ENCODE data around the gene CCDC12.

Gene CCDC12

GRCh38 chr3:46892285-46893145, 84.0 kb downstream of the CCDC12 start:
- no peak for DNase-seq (ENCODE audit: low read depth)

DNA sequence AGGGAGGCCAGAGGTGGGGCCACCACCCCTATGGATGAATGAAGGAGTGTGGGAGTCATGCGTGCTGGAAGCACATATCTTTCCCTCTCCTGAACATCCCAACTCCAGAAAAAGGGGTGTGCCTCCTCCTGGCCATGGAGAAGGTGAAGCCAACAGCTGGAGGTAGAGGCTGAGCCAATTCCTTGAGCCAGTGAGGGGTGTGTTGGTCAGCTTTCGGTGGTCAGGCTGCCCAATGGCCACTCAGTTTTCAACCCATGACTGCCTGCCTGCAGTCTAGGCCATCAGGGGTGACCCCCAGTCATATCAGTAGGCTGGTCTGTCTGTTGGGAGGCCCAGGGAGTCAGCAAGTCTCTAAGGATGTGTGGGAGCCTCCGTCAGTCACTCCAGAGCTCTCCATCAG, 85.4 kb downstream of the CCDC12 start:
- DNase-seq (ENCODE audit: low read depth), result no peak

DNA sequence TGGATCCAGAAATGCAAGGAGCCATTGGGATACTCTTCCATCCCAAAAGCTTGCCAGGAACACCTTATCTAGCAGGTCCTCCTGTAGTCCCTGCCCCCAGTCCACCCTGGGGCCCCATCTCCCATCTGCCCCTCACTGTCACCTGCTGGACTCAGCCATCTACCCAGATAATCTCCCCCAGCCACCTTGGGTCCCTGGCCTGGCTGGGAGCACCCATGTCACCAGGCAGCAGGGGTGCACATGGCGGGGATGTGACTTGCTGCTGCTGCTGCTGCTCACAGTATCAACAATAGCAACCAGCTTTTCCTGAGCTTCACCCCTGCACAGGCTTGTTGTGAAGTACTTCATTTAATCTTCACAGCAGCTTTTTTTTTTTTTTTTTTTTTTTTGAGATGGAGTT, 86.4 kb downstream of the CCDC12 start:
- DNase-seq (ENCODE audit: low read depth), result no peak

DNA sequence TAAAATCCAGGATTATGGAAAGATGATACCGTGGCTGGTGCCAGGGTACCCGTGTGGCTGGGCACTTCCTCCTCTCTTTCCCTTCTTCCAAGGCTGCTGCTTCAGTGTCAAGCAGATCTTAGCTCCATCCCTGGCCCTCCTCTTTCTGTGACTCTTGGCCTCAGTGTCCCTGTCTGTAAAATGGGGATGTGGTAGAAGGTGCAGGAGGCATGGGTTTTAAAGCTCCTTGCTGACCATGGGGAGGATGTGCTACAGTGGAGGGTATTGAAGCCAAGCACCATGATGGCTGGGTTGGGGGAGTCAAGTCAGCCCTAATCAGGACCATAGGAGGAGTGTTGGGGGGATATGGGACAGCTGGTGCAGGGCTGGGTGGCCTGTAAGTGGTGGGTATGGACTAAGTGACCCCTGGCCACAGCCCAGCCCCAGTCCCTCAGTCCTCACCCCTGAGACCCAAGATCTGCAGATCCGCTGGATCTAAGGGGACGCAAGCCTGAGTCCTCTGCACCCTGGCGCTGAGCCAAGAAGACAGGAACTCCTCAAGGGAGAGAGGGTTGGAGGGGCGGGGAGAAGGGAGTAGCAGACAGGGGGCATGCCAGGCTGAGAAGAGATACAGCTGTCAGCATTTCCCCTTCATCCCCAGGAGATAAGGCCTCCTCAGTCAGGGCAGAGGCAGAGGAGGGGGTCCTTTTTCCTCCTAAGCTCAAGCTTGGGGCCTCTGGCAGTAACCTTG, 87.0 kb downstream of the CCDC12 start:
- no peak for DNase-seq (ENCODE audit: low read depth)

- DNase-seq (ENCODE audit: low read depth), result no peak
These were observed 87.8 kb downstream of the CCDC12 start for GRCh38 chr3:46888705-46889104.

DNA sequence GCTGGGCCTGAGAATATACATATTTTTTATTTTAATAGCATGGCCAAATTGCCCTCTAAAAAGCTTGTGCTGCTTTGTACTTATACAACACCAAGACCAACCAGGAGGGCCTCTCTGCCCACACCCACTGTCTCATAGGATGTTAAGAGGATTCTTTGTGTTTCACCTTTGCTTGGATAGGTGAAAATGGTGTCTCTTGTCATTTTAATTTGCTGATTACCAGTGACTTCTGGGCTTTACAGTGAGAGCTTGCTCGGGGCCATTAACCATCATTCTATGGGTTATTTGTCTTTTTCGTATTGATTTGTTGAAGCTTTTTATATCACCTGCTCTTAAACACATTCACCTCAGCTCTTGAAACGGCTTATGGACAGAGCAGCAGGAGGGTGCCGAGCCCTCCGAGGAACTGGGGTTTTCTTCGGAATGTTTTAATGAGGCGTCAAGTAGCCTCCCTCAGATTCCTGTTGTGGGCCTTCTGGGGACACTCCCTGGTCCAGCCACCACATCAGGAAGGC, 88.5 kb downstream of the CCDC12 start:
- DNase-seq (ENCODE audit: low read depth), result no peak

GRCh38 chr3:46885612-46886011, 90.9 kb downstream of the CCDC12 start:
- no peak for DNase-seq (ENCODE audit: low read depth)

DNA sequence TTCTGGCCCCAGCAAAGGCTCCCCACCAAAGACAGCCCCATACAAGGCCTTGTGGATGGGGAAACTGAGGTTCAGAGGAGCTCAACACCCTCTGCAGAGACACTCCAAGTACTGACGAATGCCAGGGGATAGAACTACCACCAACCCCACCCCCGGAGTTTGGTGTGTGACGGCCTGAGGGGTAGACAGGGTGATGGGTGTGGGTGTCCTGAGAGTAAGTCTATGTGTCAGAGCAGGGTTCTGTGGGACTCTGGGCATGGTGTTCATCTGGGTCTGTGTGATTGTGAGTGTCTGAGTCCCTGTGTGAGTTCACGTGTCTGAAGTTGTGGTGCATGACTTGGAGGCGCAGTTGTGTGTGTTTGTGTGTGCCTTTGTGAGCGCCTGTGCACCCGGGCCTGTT, 91.6 kb downstream of the CCDC12 start:
- no peak for DNase-seq (ENCODE audit: low read depth)

- DNase-seq (ENCODE audit: low read depth), result no peak
These were observed 92.1 kb downstream of the CCDC12 start for GRCh38 chr3:46884427-46884826.

DNA sequence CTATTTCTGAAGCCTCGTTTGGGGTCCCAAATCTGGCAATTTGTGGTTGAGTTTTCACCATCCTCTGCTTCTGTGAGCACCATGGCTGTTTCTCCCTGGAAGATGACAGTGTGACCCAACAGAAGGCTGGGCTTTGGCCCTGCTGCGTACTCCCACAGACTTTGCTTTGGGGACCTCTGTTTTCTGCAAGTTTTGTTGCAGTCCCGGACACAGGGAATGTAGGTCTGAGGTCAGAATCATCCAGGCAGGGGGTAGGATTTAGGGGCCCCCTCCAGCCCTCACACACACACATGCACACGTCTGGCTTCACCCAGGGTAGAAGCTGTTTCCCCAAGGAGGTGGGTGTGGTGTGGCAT, 92.7 kb downstream of the CCDC12 start:
- DNase-seq (ENCODE audit: low read depth), result no peak

DNA sequence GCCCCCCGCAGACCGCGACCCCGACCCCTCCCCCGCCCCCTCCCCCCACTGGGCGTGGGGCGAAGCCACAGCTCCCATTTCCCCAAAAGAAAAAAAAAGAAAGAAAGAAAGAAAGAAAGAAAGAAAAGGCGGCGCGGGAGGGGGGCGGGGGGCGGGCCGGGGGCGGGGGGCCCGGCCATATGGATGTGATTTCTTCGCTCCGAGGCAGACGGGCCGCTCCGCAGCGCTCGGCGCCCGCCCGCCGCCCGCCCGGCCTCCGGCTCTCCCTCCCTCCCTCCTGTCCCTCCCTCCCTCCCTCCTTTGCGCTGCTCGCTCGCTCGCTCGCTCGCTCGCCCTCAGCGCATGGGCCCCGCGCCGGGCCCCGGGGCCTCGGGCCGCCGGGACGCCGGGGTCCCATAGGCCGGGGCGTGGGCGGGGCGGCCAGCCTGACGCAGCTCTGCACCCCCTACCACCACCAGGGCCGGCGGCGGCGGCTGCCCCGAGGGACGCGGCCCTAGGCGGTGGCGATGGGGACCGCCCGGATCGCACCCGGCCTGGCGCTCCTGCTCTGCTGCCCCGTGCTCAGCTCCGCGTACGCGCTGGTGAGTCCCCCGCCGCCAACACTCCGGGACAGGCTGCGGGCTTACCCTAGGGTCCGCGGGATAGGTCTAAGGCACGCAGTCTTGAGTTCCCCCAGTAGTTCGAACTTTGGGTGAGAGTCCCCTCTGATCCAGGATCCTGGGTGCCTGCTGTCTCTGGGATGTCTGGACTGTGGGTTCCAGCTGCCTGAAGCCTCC, 93.3 kb downstream of the CCDC12 start:
- DNase-seq (ENCODE audit: low read depth), result no peak

DNA sequence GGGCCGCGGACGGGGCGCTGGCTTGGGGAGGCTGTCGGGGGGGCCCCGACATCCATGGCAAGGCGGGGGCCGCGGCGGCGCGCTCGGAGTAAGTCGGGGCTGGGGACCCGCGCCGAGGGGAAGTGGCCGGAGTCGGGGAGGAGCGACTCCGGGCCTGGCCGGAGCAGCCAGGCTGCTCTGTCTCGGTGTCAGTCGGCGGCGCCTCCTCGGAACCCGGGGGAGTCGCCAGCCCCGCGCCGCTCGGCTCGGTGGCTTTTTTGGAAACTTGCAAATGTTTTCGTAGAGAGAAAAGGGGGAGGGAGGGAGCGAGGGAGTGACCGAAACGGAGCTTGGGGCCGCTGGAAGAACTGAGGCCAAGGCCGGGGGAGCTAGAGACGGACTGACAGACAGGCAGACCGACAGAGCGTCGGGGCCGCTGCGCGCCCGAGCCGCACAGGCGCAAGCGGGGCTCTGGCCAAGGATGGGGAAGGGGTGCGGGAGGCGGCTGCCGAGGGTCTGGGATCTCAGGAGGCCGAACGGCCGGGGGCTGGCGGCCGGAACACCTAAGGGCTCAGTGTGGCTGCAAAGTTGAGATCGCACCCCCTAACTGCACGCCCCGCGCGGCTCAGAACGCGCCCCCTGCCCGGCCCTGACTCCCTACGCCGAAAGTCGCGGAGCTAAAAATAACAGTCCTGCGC, 94.0 kb downstream of the CCDC12 start:
- no peak for DNase-seq (ENCODE audit: low read depth)

DNA sequence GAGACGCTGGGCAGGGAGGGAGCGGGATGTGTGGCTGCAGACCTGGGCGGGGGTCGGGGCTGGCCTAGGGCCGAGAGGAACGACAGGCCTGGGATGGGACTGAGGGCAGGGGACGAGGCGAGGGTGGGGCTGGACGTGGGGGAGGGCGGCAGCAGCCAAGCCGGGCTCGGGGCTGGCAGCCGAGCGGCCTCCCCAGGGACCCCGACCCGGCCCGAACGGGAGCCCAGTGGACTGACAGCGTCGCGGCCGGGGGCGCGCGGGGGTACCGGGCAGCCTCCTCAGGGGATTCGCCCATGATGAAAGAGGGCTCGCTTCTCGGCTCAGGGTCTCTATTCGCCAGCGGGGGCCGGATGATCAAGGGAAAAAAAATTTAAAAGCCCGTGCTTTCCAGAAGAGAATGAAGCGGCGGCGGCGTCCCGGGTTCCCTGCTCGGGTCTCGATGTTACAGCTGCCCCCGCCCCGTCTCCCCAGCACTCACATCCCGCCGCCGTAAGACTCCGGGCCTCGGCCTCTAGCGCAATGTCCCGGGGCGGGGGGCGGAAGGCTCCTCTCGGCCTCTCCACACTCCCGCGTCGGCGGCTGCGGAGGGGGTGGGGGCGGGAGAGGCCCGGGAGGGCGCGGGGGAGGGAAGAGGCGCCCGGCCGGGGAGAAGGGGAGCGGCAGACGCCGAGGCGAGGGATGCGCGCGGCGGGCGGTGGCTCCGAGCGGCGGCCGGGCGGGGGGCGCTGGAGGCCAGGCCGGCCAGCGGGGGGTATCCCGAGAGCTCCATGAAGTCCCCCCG, 94.8 kb downstream of the CCDC12 start:
- DNase-seq (ENCODE audit: low read depth), result no peak

DNA sequence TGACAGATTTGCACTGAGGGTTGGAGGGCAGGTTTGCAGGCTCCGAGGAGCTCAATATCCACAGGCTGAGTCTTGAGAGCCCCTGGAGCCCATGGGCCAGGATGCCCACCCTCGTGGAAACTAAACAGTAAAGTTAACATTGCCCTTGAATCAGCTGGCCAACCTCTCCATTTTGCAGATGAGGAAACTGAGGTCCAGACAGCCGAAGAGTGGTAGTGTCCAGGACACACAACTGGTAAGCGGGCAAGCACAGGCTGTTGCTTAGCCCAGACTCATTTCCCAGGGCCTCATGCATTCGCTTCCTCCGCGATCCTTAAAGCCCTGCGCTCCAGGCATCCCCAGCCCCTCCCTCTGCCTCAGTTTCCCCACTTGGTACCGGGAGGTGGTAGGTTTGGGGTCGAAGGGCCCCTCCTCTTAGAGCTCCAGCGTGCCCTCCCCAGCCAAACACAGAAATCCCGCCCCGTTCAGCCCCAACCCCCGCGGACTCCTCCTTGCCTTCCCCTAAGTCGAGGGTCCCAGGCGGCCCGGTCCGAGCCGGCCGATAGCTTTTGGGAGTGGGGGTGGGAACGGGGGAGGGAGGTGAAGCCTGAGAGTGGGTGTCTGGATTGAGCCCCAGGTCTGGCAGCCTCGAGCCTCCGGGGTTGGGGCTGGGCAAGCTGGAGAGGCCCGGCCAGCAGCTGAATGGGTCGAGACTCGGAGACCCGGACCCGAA, 95.5 kb downstream of the CCDC12 start:
- DNase-seq (ENCODE audit: low read depth), result no peak

- no peak for DNase-seq (ENCODE audit: low read depth)
These were observed 97.6 kb downstream of the CCDC12 start for GRCh38 chr3:46878781-46879436.

GRCh38 chr3:46877406-46878125, 99.0 kb downstream of the CCDC12 start, which contains the start of gene PTH1R:
PTH1R (plus strand) TSS chr3:46877721; CDS start chr3:46883560, 5,839 bp downstream.
- DNase-seq (ENCODE audit: low read depth), result no peak

- no peak for DNase-seq (ENCODE audit: low read depth)
These were observed 99.9 kb downstream of the CCDC12 start for GRCh38 chr3:46876313-46877300.

- no peak for DNase-seq (ENCODE audit: low read depth)
These were observed 101.0 kb downstream of the CCDC12 start for GRCh38 chr3:46875560-46875959.

Data from non-pigmented ciliary epithelial cell (primary cell).